MCF 10A (cell line): ENCODE results near the gene FTCDNL1. TPM values are rescaled to one million over a fixed set of nuclear protein-coding genes. Genes with fewer than 3 reads are reported as not detected.

Experiments
- BruUV-seq: library from RNA; stranded (reverse); fragments of 400-500 nt; replicated peaks from 2 replicates; lab custom pipeline; 2021; lab: Mats Ljungman, UMichigan
- CTCF ChIA-PET: fragments of 300-600 bp; sonication (Branson Sonifier 250); formaldehyde crosslinking; extraction: SDS; loops from one replicate; lab custom pipeline; 2021; ENCODE audit warnings: antibody characterized with exemption, inconsistent platforms; lab: Yijun Ruan, JAX
- POLR2A ChIA-PET: fragments of 300-600, 350-650 bp; sonication (Branson Sonifier 250); formaldehyde crosslinking; extraction: SDS; loops from one replicate; lab custom pipeline; 2020; ENCODE audit warnings: antibody characterized with exemption, inconsistent platforms; lab: Yijun Ruan, JAX
- DNase-seq: peaks from one replicate; pipeline ENCODE4 v3.0.0-alpha.2; 2018; ENCODE audit not compliant: unreplicated experiment
- H3K27ac Mint-ChIP-seq: one replicate; pipeline ENCODE4 v1.8.0; 2022; ENCODE audit warnings: mild to moderate bottlenecking, low read depth, mixed read lengths; ENCODE audit not compliant: unreplicated experiment
- H3K27me3 Mint-ChIP-seq: one replicate; pipeline ENCODE4 v1.8.0; 2022; ENCODE audit warnings: mixed read lengths; ENCODE audit not compliant: insufficient read depth, unreplicated experiment
- H3K36me3 Mint-ChIP-seq: one replicate; pipeline ENCODE4 v1.8.0; 2022; ENCODE audit warnings: mild to moderate bottlenecking, moderate library complexity, mixed read lengths; ENCODE audit not compliant: insufficient read depth, unreplicated experiment
- H3K4me1 Mint-ChIP-seq: one replicate; pipeline ENCODE4 v1.8.0; 2022; ENCODE audit warnings: mixed read lengths; ENCODE audit not compliant: insufficient read depth, unreplicated experiment
- H3K4me3 Mint-ChIP-seq: one replicate; pipeline ENCODE4 v1.8.0; 2022; ENCODE audit warnings: mild to moderate bottlenecking, moderate library complexity, mixed read lengths; ENCODE audit not compliant: unreplicated experiment
- H3K9me3 Mint-ChIP-seq: one replicate; pipeline ENCODE4 v1.8.0; 2022; ENCODE audit warnings: mixed read lengths; ENCODE audit not compliant: unreplicated experiment
- CTCF ChIP-seq: fragments of 200-600 bp; IDR thresholded peaks from one replicate; pipeline ENCODE4 v1.8.0; 2022; ENCODE audit warnings: antibody characterized with exemption, mild to moderate bottlenecking; ENCODE audit not compliant: unreplicated experiment
- intact Hi-C: fragments of 100-400 bp; cut with micrococcal nuclease; formaldehyde crosslinking; loops from 2 replicates; pipeline ENCODE4 v1.14.1; 2022
- total RNA-seq: library from RNA; stranded (reverse); gene quantifications from 2 replicates; pipeline ENCODE4 v1.2.3, GENCODE V29; 2022

Gene FTCDNL1
- total RNA-seq, 1 experiment from 2014 or later, result 1.9 TPM

GRCh38 chr2:199779589-199779988, 71.4 kb downstream of the FTCDNL1 start:
- ChIA-PET CTCF (no interaction called here), POLR2A (no interaction called here)
- Mint-ChIP-seq H3K36me3 (no peaks in the 10 kb centered on the region), H3K4me1 (no peaks in the 10 kb centered on the region), H3K9me3 (no peaks in the 10 kb centered on the region), H3K4me3 (no peak overlapping the region), H3K27ac (no peak overlapping the region), H3K27me3 (peaks cover 17% of the 10 kb centered on the region)
- no peak for TF ChIP-seq CTCF
- no peak for DNase-seq
- BruUV-seq, result no TSS peak
- intact Hi-C loops, result no loop called here

GRCh38 chr2:199778655-199779054, 72.3 kb downstream of the FTCDNL1 start:
- POLR2A ChIA-PET, result no interaction called here
- Mint-ChIP-seq H3K4me3 (no peak overlapping the region), H3K9me3 (no peaks in the 10 kb centered on the region), H3K36me3 (no peaks in the 10 kb centered on the region), H3K27ac (no peak overlapping the region), H3K4me1 (no peaks in the 10 kb centered on the region), H3K27me3 (peaks cover 17% of the 10 kb centered on the region)
- no peak for TF ChIP-seq CTCF
- BruUV-seq, result no TSS peak
- no peak for DNase-seq
- intact Hi-C loops, result no loop called here
- CTCF ChIA-PET, result interaction anchor here (0.7 kb wide), 1 partner anchor 36 kb away, joined by 4 read pairs; no protein-coding TSS in a partner anchor

GRCh38 chr2:199777916-199778315, 73.1 kb downstream of the FTCDNL1 start:
- intact Hi-C loops, result no loop called here
- CTCF ChIA-PET, result no interaction called here
- H3K9me3 Mint-ChIP-seq, result no peaks in the 10 kb centered on the region
- TF ChIP-seq CTCF, result no peak
- DNase-seq, result no peak
- H3K27ac Mint-ChIP-seq, result no peak overlapping the region
- POLR2A ChIA-PET, result no interaction called here
- no TSS peak for BruUV-seq
- no peak overlapping the region for H3K4me3 Mint-ChIP-seq
- H3K27me3 Mint-ChIP-seq, result peaks cover 17% of the 10 kb centered on the region
- H3K4me1 Mint-ChIP-seq, result no peaks in the 10 kb centered on the region
- H3K36me3 Mint-ChIP-seq, result no peaks in the 10 kb centered on the region

GRCh38 chr2:199777315-199777714, 73.7 kb downstream of the FTCDNL1 start:
- H3K27me3 Mint-ChIP-seq, result peaks cover 17% of the 10 kb centered on the region
- no peaks in the 10 kb centered on the region for H3K9me3 Mint-ChIP-seq
- ChIA-PET POLR2A (no interaction called here), CTCF (no interaction called here)
- H3K36me3 Mint-ChIP-seq, result no peaks in the 10 kb centered on the region
- intact Hi-C loops, result no loop called here
- DNase-seq, result no peak
- H3K4me1 Mint-ChIP-seq, result no peaks in the 10 kb centered on the region
- no peak overlapping the region for H3K27ac Mint-ChIP-seq
- BruUV-seq, result no TSS peak
- TF ChIP-seq CTCF, result no peak
- H3K4me3 Mint-ChIP-seq, result no peak overlapping the region
